ES-I3 (cell line): ENCODE results near the gene CEP290.
"Not testable (repeated sequence)": the region's sequence is repeated elsewhere in the genome, so short reads cannot be mapped to it uniquely, and the experiment has no call there.

Experiments used
- H3K36me3 ChIP-seq: 2 replicates; pipeline ENCODE4 v1.6.1; 2013; ENCODE audit warnings: mild to moderate bottlenecking, low read length, control low read depth, moderate library complexity; ENCODE audit not compliant: insufficient read depth
- H3K4me1 ChIP-seq: 2 replicates; pipeline ENCODE4 v1.6.1; 2013; ENCODE audit warnings: mild to moderate bottlenecking, control low read depth, low read length; ENCODE audit not compliant: insufficient read depth
- H3K9ac ChIP-seq: 2 replicates; pipeline ENCODE4 v1.6.1; 2013; ENCODE audit warnings: low read depth, mild to moderate bottlenecking, low read length, moderate library complexity
- H3K9me3 ChIP-seq: 2 replicates; pipeline ENCODE4 v1.6.1; 2013; ENCODE audit warnings: mild to moderate bottlenecking, low read length, moderate library complexity; ENCODE audit not compliant: control insufficient read depth, insufficient read depth

The CEP290 gene

DNA sequence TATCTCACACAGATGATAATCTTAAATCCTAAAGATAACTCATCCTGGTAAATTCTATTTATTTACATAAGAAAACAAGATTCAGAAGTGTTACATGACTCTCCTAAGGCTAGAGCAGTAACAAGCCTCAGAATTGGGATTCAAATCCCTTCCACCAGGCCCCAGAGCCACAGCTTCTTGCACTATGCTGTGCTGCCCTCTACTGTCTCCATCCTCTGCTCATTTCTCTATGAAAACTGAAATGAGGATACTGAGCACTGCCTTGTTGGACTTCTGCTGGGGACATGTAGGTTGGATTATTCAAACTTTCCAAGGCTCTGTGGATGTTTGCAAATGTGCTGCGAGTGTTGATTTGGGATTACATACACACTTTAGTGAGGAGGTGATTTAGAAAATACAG, 89.2 kb downstream of the CEP290 start:
- Histone ChIP-seq H3K4me1 (no peaks in the 10 kb centered on the region), H3K9me3 (no peaks in the 10 kb centered on the region), H3K36me3 (no peaks in the 10 kb centered on the region; the same call in 1 of the 2 replicates), H3K9ac (no peak overlapping the region)

GRCh38 chr12:88044035-88044434, 97.9 kb downstream of the CEP290 start:
- no peak overlapping the region for H3K9ac ChIP-seq
- H3K36me3 ChIP-seq: no peaks in the 10 kb centered on the region; the same call in 1 of the 2 replicates
- no peaks in the 10 kb centered on the region for H3K4me1 ChIP-seq
- H3K9me3 ChIP-seq: no peaks in the 10 kb centered on the region

DNA sequence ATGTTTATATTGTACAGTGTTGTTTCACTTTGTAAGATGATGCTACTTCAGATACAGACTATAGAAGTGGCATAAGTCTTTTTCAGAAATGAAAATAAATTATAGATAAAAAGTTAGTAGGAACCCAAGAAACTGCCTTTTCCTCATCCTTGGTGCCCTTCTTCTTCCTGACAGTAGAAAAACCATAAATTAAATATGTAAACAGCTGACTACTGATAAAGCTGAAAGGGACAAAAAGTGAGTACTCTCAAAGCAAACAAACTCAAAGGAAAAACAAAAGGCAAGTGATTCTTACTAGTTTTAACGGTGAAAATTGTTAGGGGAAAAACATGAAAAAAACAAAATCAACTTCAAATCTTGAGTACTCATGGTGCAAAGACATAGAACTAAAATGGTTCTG, 104.1 kb downstream of the CEP290 start:
- Histone ChIP-seq H3K4me1 (0 out of 2 replicates have a peak, but pooled peaks cover 4% of the 10 kb centered on the region), H3K36me3 (no peaks in the 10 kb centered on the region), H3K9ac (no peak overlapping the region), H3K9me3 (no peaks in the 10 kb centered on the region)

- Histone ChIP-seq H3K9ac (peak overlapping the region; percentile 99; the same call in 1 of the 2 replicates), H3K4me1 (0 out of 2 replicates have a peak, but pooled peaks cover 4% of the 10 kb centered on the region), H3K9me3 (no peaks in the 10 kb centered on the region), H3K36me3 (no peaks in the 10 kb centered on the region)
Observed at GRCh38 chr12:88036353-88036965, 105.4 kb downstream of the CEP290 start.

DNA sequence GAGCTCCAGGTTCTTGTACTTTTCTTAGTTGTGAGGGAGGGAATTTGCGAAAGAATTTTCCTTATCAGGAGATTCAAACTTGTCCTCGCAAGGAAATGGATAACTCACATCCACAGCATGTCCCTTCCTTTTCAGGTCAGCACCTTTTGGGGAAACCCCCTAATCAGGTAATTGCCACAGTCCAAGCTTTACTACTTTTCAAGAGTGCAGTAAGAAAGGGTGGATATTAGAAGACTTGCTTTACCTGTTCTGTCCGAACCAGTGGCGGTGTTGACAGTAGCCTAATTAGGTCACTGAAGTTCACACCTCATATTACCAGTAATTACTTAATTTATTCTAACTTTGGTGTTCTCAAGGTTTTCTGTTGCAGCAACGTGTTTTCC, 106.0 kb downstream of the CEP290 start:
- peak overlapping the region; percentile 99 for H3K9ac ChIP-seq
- 0 out of 2 replicates have a peak, but pooled peaks cover 4% of the 10 kb centered on the region for H3K4me1 ChIP-seq
- no peaks in the 10 kb centered on the region for H3K9me3 ChIP-seq
- H3K36me3 ChIP-seq: no peaks in the 10 kb centered on the region

GRCh38 chr12:88035271-88035906, 106.5 kb downstream of the CEP290 start:
- Histone ChIP-seq H3K9me3 (no peaks in the 10 kb centered on the region), H3K36me3 (no peaks in the 10 kb centered on the region), H3K4me1 (0 out of 2 replicates have a peak, but pooled peaks cover 4% of the 10 kb centered on the region), H3K9ac (peak overlapping the region; percentile 99)

GRCh38 chr12:88031161-88031560, 110.7 kb downstream of the CEP290 start:
- H3K4me1 ChIP-seq, H3K36me3 ChIP-seq, H3K9ac ChIP-seq, H3K9me3 ChIP-seq: not testable (repeated sequence)

DNA sequence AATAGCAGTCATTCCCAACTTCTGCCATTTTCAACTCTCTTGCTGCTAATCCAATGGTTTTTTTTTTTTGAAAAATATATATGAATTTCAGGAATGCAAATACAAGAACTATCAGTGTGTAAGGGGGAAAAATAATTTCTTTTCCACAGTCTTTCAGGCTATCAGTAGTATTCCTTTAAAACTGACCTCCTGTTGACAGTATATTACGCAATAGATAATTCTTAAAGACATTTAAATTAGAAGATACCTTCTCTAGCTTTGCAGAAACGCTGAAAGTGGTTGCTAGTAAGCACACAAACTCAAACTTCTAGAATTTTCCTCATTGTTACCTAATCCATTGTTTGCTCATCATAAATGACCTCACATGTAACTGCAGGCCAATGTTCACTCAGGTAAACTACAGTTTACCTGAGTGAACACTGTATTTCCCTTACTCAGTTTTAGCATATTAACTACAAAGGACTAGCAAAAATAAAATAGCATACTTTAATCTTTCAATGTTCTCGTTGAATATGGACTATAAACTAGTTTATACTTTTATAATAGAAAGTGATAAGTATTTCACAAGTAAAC, 112.7 kb downstream of the CEP290 start, which contains the start of gene C12orf50:
Gene C12orf50, minus strand, starts transcription at position 309 of the 573 bp plus-strand sequence. CDS start 2,439 bp downstream, outside the sequence.
- Histone ChIP-seq H3K36me3 (no peaks in the 10 kb centered on the region), H3K9ac (no peak within 1 kb of the TSS), H3K9me3 (no peaks in the 10 kb centered on the region), H3K4me1 (no peaks in the 10 kb centered on the region)

DNA sequence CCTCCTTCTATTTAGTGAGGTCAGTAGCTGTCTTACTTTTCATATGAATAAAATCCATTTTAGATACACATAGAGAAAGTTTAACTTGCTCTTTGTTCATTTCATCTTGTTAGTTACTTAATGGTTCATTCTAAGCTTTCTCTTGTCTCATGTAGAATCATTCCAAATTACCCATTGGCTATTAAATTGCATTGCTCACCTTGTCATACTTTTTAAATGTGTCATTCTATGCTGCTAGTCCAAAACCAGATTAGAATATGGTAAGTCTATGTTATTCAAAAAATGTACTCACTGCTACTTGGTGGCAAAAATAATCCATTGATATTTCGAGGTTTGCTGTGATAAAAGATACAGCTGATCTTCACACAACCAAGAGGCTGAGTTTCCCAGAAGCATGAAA, 115.7 kb downstream of the CEP290 start:
- H3K9ac ChIP-seq: no peak overlapping the region
- H3K9me3 ChIP-seq: no peaks in the 10 kb centered on the region
- no peaks in the 10 kb centered on the region for H3K4me1 ChIP-seq
- no peaks in the 10 kb centered on the region for H3K36me3 ChIP-seq

GRCh38 chr12:88017964-88018363, 123.9 kb downstream of the CEP290 start:
- H3K4me1 ChIP-seq: no peaks in the 10 kb centered on the region
- H3K9ac ChIP-seq: no peak overlapping the region
- peaks cover 8% of the 10 kb centered on the region for H3K9me3 ChIP-seq
- no peaks in the 10 kb centered on the region for H3K36me3 ChIP-seq

GRCh38 chr12:88015825-88016224, 126.1 kb downstream of the CEP290 start:
- Histone ChIP-seq H3K9me3 (peaks cover 8% of the 10 kb centered on the region), H3K9ac (no peak overlapping the region), H3K36me3 (no peaks in the 10 kb centered on the region), H3K4me1 (no peaks in the 10 kb centered on the region)

- Histone ChIP-seq H3K36me3 (no peaks in the 10 kb centered on the region), H3K9ac (no peak overlapping the region), H3K4me1 (no peaks in the 10 kb centered on the region)
Observed at GRCh38 chr12:88011755-88012154, 130.1 kb downstream of the CEP290 start.

GRCh38 chr12:88006351-88006750, 135.5 kb downstream of the CEP290 start:
- Histone ChIP-seq H3K36me3 (no peaks in the 10 kb centered on the region), H3K4me1 (no peaks in the 10 kb centered on the region), H3K9me3 (no peaks in the 10 kb centered on the region), H3K9ac (no peak overlapping the region)

More at GRCh38 chr12:88011755-88012154, 130.1 kb downstream of the CEP290 start:
- no peaks in the 10 kb centered on the region for H3K9me3 ChIP-seq

DNA sequence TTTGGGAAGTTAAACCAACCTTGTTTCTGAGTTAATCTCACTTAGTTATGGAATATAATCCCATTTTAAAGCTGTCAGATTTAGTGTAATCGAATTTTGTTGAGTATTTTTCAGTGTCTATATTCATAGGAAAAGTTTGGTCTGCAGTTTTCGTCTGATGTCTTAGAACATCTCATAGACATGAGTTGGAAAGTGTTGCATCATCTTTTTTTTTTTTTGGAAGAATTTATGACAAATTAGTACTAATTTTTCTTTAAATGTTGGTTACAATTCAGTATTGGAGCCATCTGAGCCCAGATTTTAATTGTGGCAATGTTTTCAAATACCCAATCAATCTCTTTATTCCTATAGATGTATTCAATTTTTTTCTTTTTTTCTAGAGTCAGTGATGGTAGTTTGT, 140.6 kb downstream of the CEP290 start:
- no peaks in the 10 kb centered on the region for H3K36me3 ChIP-seq
- H3K9me3 ChIP-seq: no peaks in the 10 kb centered on the region
- H3K9ac ChIP-seq: no peak overlapping the region
- H3K4me1 ChIP-seq: no peaks in the 10 kb centered on the region
